Measurements from ENCODE around the gene C20orf96.
"Not testable (repeated sequence)": the region's sequence is repeated elsewhere in the genome, so short reads cannot be mapped to it uniquely, and the experiment has no call there.

The C20orf96 gene

DNA sequence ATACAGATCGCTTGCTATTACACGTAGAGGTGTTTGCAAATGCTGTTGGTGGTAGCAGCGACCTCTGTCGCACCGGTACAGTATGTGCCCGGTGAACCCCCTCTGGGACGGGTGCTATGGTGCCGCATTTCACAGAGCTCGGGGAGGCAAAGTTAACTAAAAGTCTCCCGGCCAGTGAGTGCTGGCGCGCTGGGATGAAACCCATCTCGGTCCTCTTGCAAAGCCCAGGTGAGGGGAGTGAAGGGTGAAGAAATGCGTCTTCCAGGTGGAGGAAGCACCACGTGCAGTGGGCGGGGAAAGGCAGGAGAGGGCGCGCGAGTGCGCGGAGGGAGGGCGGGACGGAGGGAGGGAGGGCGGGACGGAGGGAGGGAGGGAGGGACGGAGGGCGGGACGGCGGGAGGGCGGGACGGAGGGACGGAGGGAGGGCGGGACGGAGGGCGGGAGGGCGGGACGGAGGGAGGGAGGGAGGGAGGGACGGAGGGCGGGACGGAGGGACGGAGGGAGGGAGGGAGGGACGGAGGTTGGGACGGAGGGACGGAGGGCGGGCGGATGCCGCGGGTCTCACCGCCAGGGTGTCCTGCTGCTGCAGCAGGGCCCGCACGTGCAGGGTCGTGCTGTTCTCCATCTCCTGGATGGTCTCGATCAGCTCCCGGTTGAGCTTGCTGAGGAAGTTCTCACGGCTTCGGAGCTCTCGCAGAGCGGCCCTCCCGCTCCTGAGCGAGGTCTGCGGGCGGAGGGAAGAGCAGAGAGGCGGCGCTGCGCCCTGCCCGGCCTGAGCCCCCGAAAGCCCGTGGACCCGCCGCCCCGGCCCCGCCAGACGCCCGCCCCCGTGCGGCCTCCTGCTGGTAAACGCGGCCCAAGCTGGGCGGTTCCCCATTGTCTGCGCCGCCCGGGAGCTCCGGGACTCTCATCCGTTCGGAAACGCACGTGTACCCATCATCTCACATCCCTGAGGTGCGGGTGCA, 11.7 kb downstream of the C20orf96 start:
- no peak for DNase-seq (ENCODE audit: low read depth)

DNA sequence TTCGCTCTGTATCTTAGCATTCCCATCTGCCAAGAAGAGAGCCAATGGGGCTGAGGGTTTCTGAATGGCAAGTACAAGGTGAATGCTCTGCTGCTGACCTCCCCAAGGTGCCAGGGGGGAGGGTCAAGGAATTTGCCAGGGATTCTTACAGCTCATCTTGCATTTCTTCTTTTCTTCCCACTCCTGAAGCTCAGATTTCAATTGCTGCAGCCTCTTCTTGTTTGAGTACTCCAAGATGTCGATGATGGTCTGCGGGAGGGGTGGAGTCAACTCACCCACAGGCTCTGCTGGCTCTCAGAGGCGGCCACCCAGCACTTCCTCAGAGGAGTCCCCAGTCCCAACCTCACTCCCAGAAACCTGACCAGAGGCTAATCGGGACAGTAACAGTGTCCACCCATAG, 12.4 kb downstream of the C20orf96 start:
- DNase-seq (ENCODE audit: low read depth), result no peak

DNA sequence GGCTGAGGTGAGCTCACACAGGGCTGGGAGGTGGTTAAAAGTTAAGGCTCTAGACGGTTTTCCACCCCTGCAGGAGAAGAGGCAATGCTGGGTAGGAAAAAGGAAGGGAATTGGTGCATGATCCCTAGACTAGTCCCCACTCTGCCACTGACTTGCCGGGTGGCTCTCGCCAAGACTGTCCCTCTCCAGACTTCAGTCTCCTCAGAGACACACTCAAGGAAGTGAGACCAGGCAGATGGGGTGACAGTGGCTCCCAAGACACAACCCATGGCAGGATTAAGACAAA, 13.1 kb downstream of the C20orf96 start:
- no peak for DNase-seq (ENCODE audit: low read depth)

DNA sequence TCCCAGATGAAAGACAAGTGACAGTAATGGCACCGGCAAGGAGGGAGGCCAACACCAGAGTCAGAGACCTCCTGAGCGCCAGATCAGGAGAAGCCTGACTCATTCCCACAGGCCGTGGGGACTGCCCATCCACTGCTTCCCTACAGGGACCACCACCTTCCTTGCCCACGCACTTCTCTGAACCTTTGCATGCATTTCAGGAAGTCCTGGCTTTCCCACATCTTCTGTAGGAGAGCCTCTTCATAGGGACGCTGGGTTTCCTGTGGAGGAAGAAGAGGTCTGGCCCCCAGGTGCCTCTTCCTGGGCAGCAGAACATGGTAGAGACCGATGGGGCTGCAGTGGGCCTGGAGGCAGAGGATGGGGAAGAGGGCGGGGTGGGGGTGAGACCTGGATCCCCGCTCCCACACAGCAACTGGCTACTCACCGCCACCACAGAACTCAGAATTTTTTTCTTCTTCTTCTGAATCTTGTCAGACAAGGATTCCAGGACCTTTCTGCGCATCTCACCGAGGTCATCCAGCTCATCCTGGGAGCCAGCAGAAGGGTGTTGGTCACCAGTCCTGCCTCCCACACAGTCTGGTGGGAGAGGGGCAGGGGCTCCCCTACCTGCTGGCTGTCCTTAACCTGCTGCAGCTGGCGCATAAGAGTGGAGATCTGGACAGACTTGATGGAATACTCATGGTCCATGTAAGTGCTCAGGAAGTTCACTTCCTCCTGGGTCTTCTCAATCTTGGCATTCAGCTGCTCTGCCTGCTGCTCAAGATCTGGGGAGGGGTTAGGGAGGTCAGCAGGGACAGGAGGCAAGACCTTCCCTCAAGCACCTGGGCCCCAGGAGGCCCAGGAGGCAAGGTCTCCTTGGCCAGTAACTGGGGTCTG, 13.7 kb downstream of the C20orf96 start:
- no peak for DNase-seq (ENCODE audit: low read depth)

GRCh38 chr20:275791-276190, 14.8 kb downstream of the C20orf96 start:
- no peak for DNase-seq (ENCODE audit: low read depth)

DNA sequence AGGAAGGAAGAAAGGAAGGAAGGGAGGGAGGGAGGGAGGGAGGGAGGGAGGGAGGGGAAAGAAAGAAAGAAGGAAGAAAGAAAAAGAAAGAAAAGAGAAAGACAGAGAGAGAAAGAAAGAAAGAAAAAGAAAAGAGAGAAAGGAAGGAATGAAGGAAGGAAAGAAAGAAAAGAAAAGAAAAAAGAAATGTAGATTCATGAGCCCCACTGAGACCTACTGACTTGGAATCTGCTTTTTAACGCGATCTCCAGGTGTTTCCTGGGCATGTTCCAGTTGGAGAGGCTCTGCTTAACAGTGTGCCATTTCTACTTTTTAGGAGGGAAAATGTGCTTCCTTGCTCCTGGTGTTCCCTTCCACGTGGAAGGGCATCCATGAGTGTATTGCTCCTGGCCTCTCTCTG, 16.7 kb downstream of the C20orf96 start:
- no peak for DNase-seq (ENCODE audit: low read depth)

- no peak for DNase-seq (ENCODE audit: low read depth)
These were observed 17.8 kb downstream of the C20orf96 start for GRCh38 chr20:272718-273117.

DNA sequence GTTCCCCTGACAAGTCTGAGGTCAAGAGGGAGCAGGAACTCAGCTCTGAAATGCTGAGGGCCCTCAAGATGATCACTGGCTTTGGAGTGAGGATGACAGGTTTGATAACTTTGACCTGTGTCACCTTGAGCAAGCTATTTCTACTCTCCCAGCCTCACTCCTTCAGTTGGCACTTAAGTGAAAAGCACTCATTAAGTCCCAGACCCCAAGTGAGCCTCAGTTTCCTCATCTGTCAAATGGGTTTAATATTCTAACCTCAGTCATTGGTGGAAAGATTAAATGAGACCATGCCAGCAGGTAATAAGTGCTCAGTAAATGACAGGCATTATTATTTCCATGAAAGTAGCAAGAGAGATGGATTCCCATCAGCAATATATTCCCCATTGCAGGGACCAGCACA, 19.0 kb downstream of the C20orf96 start:
- no peak for DNase-seq (ENCODE audit: low read depth)

GRCh38 chr20:271069-271468, 19.5 kb downstream of the C20orf96 start:
- no peak for DNase-seq (ENCODE audit: low read depth)

- no peak for DNase-seq (ENCODE audit: low read depth)
These were observed 20.0 kb downstream of the C20orf96 start for GRCh38 chr20:270517-270916.

DNA sequence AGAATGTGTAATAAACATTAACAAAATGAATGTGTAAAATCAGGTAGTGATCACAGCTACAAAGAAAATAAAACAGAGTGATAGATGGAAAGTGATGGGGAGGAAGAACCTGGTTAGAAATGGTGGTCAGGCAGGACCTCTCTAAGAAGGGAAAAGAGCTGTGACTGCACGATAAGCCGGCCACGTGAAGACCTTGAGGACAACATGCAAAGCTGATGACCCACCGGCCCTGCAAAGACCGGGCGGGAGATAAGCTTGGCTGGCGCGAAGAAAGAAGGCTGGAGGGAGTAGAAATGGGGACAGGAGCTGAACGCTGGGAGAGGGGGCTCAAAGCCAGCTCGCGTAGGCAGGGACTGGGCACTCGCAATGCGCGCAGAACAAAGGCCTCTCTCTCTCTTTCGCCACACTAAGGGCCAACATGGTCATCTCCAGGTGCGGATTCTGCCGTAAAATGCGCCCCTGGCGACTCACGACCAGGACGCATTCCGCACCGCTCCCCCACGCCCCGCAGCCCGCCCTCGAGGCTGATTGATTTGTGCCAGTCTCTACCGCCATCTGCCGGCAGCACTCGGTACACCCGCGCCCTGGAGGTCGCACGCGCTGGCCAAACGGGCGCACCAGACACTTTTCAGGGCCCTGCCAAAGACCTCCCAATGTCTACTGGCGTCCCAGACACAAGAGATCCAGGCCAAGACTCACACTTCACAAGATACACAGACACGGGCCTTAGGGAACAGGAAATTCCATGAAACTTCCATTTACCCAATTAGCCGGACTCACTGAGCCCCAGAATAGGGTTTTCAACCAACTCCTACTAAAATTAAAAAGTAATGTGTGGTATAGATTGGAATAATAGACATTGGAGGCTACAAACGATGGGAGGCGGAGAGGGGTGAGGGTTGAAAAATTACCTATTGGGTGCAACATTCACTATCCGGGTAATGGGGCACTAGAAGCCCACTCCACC, 23.7 kb downstream of the C20orf96 start:
- DNase-seq (ENCODE audit: low read depth), result peak; percentile 95

DNA sequence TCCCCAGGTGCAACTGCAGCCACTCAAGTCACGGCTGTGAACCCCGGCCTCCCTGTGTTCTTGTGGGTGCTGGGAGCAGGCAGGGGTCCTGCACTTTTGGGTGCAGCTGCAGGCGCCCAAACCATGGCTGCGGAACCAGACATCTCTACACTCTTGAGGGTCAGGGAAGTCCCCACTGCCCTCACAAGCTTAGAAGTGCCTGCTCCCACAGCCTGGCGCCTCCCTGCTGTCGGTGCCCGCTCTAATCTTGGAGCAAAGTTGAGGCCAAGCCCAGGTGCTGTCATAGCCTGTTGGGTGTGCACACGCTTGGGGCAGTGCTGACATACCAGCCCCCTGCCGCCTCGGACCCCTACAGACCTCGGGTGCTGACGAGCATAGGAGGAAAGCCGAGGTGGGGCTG, 26.8 kb downstream of the C20orf96 start:
- no peak for DNase-seq (ENCODE audit: low read depth)

DNA sequence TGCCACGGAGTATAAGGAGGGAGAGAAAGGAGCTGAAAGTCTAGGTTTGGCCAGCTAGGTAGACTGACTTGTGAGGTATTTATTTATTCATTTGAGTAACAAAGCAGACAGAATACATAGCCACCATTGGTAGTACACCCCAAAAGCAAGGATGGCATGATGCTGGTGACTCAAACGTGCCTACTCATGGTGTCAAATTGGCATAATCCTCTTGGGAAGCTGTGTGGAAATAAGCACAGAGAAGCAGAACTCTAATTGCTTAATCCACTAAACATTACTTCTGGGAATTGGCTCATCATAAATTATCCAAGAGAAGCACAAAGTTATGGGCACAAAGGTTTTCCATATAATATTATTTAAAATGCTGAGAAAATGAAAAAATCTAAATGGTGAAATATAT, 30.6 kb downstream of the C20orf96 start:
- DNase-seq (ENCODE audit: low read depth), result no peak

DNA sequence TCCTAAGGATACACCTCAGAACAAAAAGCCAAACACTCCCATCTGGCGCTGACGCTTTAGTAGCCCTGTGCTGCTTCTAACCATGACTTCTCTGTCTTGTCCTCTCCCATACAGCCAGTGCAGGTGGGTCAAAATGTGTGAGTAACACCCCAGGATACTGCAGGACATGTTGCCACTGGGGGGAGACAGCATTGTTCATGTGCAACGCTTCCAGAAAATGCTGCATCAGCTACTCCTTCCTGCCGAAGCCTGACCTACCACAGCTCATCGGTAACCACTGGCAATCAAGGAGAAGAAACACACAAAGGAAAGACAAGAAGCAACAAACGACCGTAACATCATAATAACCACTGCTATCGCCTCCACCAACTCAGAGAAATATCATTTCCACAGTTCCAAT, 31.6 kb downstream of the C20orf96 start:
- no peak for DNase-seq (ENCODE audit: low read depth)

DNA sequence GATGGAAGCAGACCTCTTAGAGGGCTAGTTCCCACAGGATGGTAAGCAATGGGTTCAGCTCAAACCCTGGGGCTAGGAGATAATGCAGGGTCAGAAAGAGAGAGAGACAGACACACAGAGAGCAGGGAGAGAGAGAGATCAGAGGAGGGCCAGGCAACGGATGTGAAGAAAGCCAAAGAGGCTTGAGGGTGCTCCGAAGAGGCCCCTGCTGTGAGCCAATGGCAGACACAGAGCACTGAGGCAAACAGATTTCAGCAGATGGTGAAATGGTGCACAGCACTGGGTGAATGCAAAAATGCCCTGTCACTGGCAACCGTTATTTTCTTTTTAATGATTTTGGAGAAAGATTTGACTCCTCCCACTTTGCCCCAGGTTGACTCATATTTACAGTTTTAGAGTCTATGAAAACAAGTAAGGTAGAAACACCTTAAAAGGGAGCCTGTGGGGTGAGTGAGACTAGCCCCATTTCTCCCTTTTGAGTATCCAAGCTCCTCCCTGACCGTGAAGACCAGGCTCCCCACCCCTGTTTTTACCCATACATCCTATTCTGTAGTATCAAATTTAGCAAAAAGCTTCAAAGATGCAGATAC, 32.2 kb downstream of the C20orf96 start:
- no peak for DNase-seq (ENCODE audit: low read depth)

- DNase-seq (ENCODE audit: low read depth), result no peak
These were observed 33.1 kb downstream of the C20orf96 start, which contains the start of gene DEFB132 for GRCh38 chr20:257419-257818. TSS of gene DEFB132 (plus strand) at chr20:257724. CDS start at chr20:257779, 55 bp downstream.

DNA sequence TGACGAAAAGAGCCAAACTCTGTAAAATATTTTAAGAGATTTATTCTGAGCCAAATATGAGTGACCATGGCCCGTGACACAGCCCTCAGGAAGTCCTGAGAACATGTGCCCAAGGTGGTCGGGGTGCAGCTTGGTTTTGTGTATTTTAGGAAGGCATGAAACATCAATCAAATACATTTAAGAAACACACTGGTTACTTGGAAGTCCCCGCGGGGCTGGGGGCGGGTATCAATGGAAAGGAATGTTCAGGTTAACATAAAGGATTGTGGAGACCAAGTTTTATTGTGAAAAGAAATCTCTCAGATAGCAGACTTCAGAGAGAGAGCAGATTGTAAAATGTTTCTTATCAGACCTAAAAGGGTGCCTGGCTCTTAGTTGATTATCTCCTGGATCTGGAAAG, 37.1 kb downstream of the C20orf96 start:
- not testable (repeated sequence) for DNase-seq (ENCODE audit: low read depth)

DNA sequence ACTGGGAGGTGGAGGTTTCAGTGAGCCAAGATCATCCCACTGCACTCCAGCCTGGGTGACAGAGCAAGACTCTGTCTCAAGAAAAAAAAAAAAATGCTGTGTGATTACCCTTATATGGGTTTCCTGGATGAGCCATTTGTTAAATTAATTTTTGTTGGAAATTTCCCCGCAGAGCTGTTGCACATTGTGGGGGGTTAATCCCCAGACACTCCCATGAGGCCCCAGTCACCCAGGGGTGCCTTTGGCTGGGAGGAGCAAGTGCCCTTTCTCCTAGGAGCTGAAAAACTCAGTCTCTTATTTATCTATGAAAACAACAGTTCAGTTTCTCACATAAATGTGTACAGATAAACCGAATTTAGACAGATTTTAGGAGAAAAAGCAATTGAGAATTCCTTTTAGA, 37.7 kb downstream of the C20orf96 start:
- DNase-seq (ENCODE audit: low read depth), result no peak

- no peak for DNase-seq (ENCODE audit: low read depth)
These were observed 39.2 kb downstream of the C20orf96 start for GRCh38 chr20:251354-251753.

DNA sequence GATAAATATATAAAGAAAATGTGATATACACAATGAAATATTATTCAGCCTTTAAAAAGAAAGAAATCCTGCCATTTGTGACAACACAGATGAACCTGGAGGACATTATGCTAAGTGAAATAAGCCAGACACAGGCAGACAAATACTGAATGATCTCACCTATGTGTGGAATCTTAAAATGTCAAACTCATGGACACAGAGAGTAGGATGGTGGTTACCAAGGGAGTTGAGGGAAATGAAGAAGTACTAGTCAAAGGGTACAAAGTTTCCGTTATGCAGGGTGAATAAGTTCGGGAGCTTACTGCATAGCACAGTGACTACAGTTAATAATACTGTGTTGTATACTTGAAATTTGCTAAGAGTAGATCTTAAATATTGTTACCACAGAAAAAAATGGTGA, 47.6 kb downstream of the C20orf96 start:
- DNase-seq (ENCODE audit: low read depth), result no peak

DNA sequence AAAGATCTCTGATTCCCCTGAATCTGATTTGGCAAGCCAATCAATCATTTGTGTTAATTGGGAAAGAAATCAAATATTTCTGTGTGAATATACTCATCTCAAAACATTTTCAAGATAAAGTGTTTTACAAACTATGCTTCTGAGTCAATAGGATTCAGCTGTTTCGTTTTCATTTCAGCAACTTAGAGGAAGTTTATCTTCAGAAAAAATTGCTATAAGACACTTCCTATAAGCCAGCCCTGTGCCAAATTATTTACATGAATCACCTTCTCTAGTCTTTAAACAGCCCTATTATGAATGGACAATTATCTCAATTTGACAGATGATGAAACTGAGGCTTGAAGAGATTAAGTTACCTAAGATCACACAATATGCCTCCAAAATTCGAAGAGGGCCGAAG, 52.6 kb downstream of the C20orf96 start:
- no peak for DNase-seq (ENCODE audit: low read depth)

GRCh38 chr20:237489-237888, 53.1 kb downstream of the C20orf96 start:
- no peak for DNase-seq (ENCODE audit: low read depth)

All from CMK (cell line).